H7 (cell line): ENCODE measurements around the gene KCNMB2. TPM values are rescaled to one million over a fixed set of nuclear protein-coding genes. Genes with fewer than 3 reads are reported as not detected.

Experiments used
- DNase-seq: peaks from one replicate; pipeline ENCODE4 v3.0.0; 2012
- H3K27me3 ChIP-seq: 2 replicates; pipeline ENCODE4 v1.6.0; 2011; ENCODE audit warnings: mild to moderate bottlenecking, low read length; ENCODE audit not compliant: control insufficient read depth, insufficient read depth
- H3K36me3 ChIP-seq: replicated peaks from 2 replicates; pipeline ENCODE4 v1.5.1; 2011; ENCODE audit warnings: low read length; ENCODE audit not compliant: control insufficient read depth, insufficient read depth
- H3K4me3 ChIP-seq: 2 replicates; pipeline ENCODE4 v1.5.1; 2011; ENCODE audit warnings: low read depth, mild to moderate bottlenecking, control low read depth, low read length, moderate library complexity; ENCODE audit not compliant: insufficient read depth
- total RNA-seq: library from RNA; depleted of rRNA; stranded (reverse); fragments of >200 nt; shearing (Covaris generic); gene quantifications from 2 replicates; pipeline ENCODE4 v1.2.3, GENCODE V29; 2014

The KCNMB2 gene
- total RNA-seq, 1 experiment from 2014 or later: not detected

DNA sequence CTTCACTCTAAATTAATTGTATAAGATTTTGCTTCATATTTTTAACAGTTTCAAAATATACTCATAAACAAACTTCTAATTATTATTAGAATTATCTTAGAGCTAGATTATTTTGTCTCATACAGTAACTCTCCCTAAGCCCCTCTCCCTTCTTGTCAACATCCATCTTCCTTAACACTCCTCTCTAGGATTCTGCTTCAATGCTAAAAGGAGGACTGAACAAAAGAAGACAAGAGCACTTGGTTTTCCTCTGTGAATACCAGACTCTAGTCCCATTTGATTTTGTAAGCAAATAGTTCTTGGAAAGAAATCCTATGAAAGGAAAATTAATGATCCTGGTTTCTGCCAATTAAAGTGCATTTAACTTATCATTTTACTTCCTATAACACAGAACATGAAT is 91.8 kb downstream of the KCNMB2 start:
- H3K4me3 ChIP-seq: no peak overlapping the region

DNA sequence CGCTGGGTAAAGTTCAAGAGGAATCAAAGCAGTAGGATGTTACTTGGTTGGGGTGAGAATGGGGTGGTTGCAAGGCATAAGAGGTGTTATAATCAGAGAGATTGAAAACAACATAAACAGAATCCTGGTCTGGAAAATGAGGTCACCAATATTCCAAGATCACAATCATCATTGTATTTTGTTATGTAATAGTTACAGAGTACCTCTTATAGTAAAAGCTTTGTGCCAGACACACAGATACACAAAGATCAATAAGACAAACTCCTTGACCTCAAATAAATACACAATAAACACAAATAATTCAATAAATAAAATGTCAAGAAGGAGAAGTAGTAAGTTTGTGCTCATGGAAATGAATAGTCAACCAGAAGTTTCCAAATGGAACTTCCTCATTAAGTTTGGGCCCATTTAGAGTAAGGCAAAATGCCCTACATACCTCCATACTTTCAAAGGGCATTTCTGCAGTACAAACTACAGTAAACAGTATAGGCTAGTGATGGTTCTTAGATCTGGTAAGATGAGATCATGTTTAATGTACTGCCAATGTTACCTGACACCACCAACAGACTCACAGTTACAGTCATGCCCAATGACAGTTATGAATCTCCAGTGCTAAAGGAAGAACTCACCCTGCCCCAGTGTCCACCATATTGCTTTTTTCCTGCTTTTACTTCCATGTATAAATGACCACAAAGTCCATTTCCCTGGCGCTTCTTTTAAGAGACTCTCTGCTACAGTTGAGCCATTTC is 93.4 kb downstream of the KCNMB2 start:
- no peak for DNase-seq
- Histone ChIP-seq H3K4me3 (no peak overlapping the region), H3K27me3 (no peaks in the 10 kb centered on the region), H3K36me3 (no peaks in the 10 kb centered on the region)

More for the DNA sequence above, 91.8 kb downstream of the KCNMB2 start:
- DNase-seq: no peak
- Histone ChIP-seq H3K27me3 (no peaks in the 10 kb centered on the region), H3K36me3 (no peaks in the 10 kb centered on the region)

DNA sequence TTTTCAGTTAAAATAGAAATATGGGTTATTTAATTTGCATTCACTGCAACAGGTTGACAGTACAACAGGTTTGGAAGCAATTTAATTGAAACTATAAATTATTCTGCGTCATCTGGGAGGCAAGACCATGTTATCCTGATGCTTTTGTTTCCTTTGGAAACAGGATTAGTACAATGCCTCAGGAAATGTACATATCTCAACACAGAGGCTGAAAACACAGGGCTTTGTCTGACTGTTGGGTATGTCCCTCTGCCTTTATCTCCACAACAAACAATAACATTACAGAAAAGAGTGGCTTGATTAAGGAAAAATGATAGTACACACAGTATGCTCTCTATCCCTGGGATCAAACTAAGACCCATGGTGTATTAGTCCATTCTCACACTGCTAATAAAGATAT is 95.7 kb downstream of the KCNMB2 start:
- DNase-seq: no peak
- Histone ChIP-seq H3K27me3 (no peaks in the 10 kb centered on the region), H3K4me3 (no peak overlapping the region), H3K36me3 (no peaks in the 10 kb centered on the region)

DNA sequence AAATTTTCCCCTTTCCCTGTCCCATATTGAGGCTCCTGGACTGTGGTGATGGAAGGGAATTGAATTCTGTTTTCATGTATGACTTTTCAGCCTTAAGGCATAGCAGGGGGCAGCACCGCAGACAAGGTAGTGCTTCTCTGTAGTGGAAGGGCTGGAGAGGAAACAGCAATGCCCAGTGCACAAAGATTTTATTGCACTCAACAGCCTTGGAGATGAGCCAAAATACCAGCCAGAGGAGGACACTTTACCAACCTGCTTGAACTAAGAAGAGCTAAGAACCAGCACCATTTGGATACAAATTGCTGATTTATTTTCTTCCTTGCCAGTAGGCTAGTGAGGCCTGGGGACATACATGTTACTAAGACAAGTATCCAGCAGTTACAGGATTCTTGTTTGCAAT is 98.7 kb downstream of the KCNMB2 start:
- no peaks in the 10 kb centered on the region for H3K36me3 ChIP-seq
- H3K27me3 ChIP-seq: no peaks in the 10 kb centered on the region
- no peak overlapping the region for H3K4me3 ChIP-seq
- DNase-seq: no peak

DNA sequence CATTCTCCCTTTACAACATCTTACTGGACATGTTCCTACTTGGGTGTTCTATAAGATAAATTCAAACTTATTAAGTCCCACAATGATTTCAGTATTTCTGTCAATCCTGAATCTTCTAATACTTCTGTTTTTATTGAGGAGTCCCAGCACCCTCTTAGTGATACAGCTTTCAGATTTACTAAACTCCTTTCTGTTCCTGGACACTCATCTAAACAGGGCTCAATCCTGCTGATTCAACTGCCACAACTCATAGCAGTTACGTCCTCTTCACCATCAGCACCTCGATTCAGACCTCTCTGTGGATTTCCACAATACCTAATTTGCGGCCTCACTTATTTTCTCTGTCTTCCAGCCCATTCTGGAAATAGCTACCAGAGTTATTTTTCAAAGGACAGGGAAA is 101.6 kb downstream of the KCNMB2 start:
- no peak for DNase-seq
- Histone ChIP-seq H3K4me3 (no peak overlapping the region), H3K27me3 (no peaks in the 10 kb centered on the region), H3K36me3 (no peaks in the 10 kb centered on the region)

DNA sequence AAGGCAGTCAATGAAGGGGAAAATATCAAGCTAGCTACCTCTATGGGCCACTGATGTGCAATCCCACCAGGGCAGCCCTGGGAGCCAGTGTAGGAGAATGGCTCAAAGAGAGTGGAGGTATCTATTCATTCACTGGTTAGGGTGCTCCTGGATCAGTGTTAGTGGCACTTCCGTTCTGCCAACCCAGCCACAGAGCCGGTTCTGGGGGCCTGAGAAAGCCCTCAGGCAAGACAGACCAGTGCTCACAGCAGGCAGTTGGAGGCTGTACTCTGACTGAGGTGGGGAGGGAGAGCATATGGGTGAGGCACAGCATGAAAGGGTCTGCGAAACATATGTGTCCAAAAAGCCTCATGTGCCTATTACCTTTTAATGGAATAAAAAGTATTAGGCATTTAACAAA is 109.3 kb downstream of the KCNMB2 start:
- Histone ChIP-seq H3K4me3 (no peak overlapping the region), H3K36me3 (no peaks in the 10 kb centered on the region), H3K27me3 (no peaks in the 10 kb centered on the region)
- no peak for DNase-seq

DNA sequence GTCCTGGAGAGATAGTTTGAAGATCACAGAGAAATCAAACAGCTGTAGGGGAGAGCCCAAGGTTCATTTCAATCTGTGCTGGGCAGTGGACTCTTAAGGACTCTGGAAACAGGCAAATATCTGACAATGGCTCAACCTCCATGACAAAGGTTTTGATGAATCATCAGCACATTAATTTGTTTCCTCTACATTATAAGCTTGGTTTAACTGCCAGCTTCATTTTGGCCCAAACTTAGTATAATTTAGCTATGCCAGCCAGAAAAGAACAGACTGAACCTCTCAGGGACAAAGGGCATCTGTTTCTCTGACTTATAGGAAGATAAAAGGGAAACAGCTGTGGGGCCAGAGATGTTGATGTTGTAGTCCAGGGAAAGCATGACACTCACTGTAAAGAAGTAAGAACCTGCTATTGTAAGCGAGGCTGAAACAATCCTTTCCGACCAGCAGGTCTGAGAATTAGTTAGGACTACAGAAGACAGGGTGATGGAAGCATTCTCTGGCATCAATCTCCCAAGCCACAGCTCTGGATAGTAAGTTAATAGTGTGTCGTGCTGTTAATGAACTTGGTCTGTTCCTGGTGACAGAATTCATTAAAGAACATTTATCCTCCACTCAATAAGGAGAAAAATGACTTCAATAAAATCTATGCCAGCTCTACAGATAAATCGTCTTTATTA is 110.1 kb downstream of the KCNMB2 start:
- H3K4me3 ChIP-seq: no peak overlapping the region
- no peak for DNase-seq
- H3K36me3 ChIP-seq: no peaks in the 10 kb centered on the region
- no peaks in the 10 kb centered on the region for H3K27me3 ChIP-seq

DNA sequence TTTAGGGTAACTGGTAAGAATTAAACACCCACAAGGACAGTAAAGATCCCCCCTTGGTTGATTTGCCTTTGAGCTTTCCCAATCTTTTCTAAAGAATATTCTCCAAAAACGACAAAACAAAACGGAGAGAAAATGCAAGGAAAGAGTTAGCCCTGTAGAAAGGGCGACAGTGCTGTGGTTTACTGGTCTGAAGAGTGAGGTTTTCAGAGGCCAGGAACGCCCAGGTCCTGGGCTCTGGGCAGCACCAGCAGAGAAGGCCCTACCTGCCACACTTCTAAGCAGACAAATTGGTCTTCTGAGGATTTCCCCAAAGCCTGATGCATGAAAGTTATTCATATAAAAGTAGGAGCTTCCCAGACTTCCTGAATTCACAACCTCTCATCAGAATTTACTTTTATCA is 119.3 kb downstream of the KCNMB2 start:
- DNase-seq: no peak

DNA sequence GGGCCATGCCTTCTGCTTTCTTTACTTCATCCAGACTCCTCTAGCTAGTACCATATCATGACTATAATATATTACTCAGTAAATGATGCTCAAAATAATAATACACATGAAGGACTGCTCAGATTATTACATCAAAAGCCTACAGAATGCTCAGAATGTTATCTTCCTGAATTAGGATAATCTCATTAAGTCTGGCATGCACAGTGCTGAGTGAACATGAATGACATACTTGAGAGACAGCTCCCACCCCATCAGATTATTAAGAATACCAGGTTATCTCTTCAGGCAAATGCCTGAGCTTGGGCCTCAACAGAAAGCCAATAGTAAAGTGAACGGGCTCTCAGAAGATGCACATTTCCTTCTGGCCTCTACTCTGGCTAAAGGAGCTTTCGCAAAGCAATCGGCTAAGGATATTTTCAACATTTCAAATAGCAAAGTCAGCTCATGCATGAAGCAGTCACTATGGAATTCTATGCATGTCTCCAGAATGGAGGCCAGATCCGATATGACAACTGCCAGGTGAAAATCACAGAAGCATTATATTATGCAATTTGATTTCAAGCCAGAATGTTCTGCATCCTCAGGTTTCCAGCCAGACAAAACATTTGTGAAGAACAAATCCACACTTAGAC is 122.6 kb downstream of the KCNMB2 start:
- DNase-seq: no peak
- Histone ChIP-seq H3K27me3 (no peaks in the 10 kb centered on the region), H3K4me3 (no peak overlapping the region), H3K36me3 (no peaks in the 10 kb centered on the region)

More for the DNA sequence above, 119.3 kb downstream of the KCNMB2 start:
- H3K27me3 ChIP-seq: no peaks in the 10 kb centered on the region
- H3K4me3 ChIP-seq: no peak overlapping the region
- no peaks in the 10 kb centered on the region for H3K36me3 ChIP-seq

- no peak for DNase-seq
- no peak overlapping the region for H3K4me3 ChIP-seq
- no peaks in the 10 kb centered on the region for H3K27me3 ChIP-seq
- H3K36me3 ChIP-seq: no peaks in the 10 kb centered on the region
These were observed 127.1 kb downstream of the KCNMB2 start for GRCh38 chr3:178663201-178663934.

DNA sequence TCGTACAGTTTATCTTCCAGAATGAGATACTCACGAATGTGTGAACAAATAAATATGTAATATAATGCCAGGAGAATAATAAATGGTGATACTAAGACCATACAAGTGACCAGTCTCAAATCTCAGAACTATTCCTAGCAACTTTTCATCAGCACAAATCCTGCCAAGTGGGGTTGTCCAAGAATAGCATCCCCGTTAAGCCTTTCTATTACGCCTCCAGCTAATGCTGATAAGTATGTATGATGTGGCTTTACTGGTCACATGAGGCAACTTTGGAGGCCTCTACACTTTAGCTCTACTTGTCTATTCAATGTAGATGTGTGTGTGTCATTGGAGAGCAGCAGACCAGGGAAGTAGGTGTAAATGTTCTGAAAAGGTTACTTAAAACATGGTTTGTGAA is 129.5 kb downstream of the KCNMB2 start:
- Histone ChIP-seq H3K36me3 (no peaks in the 10 kb centered on the region), H3K27me3 (no peaks in the 10 kb centered on the region), H3K4me3 (no peak overlapping the region)
- no peak for DNase-seq

- H3K36me3 ChIP-seq: no peaks in the 10 kb centered on the region
- H3K27me3 ChIP-seq: no peaks in the 10 kb centered on the region
- H3K4me3 ChIP-seq: no peak overlapping the region
- DNase-seq: no peak
These were observed 132.9 kb downstream of the KCNMB2 start for GRCh38 chr3:178669022-178669601.

- Histone ChIP-seq H3K36me3 (no peaks in the 10 kb centered on the region), H3K27me3 (no peaks in the 10 kb centered on the region), H3K4me3 (no peak overlapping the region)
- DNase-seq: no peak
These were observed 133.5 kb downstream of the KCNMB2 start for GRCh38 chr3:178669758-178670157.

- Histone ChIP-seq H3K27me3 (no peaks in the 10 kb centered on the region), H3K36me3 (no peaks in the 10 kb centered on the region), H3K4me3 (no peak overlapping the region)
- DNase-seq: no peak
These were observed 135.1 kb downstream of the KCNMB2 start for GRCh38 chr3:178671377-178671776.
